IPS DF 4.7 (cell line): ENCODE data around the gene VANGL2.
A peak's percentile ranks its signal among the peaks of the same experiment; 100 is the strongest.
"Not testable (repeated sequence)": the region's sequence is repeated elsewhere in the genome, so short reads cannot be mapped to it uniquely, and the experiment has no call there.

Experiments used
- DNase-seq: peaks from one replicate; pipeline ENCODE4 v3.0.0-alpha.2; 2013; ENCODE audit warnings: low spot score; ENCODE audit errors: extremely low read depth

VANGL2 gene

GRCh38 chr1:160370561-160371345, 29.6 kb upstream of the VANGL2 start:
- no peak for DNase-seq

- no peak for DNase-seq
Observed at GRCh38 chr1:160371346-160371631, 29.1 kb upstream of the VANGL2 start.

GRCh38 chr1:160371756-160372155, 28.6 kb upstream of the VANGL2 start:
- DNase-seq: no peak

DNA sequence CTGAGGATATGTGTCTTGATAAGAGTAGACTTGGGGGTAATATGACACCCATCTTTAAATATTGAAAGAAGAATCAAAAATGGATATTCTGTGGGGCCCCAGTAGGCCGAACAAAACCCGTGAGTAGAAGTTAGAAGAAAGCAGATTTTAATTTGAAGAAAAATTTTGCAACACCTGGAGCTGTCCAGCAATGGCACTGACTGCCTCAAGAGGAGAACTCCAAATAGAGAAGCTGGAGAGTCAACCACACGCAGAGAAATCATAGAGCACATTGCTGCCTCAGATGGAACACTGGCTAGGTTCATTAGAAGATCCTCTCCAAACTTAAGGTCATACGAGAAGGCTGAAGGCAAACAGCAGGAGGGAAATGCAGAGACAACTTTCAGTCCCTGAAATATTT, 26.7 kb upstream of the VANGL2 start:
- no peak for DNase-seq

GRCh38 chr1:160374306-160375110, 25.9 kb upstream of the VANGL2 start:
- no peak for DNase-seq

DNA sequence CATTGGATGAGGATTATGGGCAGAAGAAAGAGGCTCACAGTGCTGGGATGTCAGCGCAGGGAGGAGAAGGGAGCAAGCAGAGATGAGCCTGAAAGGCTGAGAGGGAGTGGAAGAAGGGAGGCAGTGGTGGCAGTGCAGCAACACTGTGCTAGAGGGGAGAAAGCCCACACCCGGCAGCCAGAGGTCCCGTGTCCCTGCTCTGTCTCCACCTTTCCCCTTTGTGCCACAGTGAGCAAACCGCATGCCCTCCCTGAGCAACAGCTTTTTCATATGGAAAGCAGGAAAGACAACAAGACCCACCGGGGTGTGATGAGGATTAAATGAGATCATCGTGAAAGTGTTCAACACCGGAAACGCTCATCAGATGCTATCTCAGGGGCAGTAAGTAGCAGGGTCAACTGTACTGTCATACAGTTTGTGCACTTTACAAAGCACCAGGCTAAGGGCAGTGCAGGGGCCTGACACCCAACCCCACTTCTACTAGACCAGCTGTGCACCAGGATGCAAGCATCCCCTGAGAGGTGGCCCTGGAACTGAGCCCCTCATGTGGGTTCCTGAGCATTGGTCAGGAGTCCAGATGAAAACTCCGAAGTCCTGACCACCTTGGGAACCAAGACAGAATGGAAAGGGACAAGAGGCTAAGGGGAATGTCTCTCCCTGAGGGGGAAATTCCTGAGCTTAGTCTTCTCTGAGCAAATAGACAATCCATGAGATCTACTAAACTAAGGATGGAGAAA, 24.4 kb upstream of the VANGL2 start:
- DNase-seq: no peak

DNA sequence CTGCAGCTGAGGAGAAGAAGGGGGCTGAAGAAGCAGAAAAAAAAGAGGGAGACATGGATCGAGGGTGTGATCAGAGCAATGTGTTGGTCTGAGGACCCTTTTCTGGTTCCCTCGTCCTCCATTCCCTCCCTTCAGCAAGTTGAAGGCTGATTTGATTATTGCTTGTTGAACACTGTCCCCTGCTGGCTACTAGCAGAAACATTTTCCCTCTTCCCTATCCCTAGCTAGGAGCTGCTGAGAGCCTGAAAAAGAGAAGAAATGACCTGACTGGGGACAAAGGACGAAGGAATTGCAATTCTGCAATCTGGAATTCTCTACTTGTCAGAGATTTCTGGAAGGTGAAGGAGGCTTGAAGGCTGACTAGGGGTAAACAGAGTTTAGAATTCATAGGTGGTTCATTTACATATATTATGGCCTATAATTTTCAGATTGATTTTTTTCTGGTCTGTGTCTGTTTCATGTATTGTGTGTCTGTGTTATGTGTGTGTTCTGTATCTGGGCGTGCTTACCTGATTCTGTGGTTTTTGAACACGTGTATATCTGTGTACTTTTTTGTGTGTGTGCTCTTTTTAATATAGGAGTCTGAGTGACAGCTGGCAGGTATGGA, 23.7 kb upstream of the VANGL2 start:
- DNase-seq: peak; percentile 81

DNA sequence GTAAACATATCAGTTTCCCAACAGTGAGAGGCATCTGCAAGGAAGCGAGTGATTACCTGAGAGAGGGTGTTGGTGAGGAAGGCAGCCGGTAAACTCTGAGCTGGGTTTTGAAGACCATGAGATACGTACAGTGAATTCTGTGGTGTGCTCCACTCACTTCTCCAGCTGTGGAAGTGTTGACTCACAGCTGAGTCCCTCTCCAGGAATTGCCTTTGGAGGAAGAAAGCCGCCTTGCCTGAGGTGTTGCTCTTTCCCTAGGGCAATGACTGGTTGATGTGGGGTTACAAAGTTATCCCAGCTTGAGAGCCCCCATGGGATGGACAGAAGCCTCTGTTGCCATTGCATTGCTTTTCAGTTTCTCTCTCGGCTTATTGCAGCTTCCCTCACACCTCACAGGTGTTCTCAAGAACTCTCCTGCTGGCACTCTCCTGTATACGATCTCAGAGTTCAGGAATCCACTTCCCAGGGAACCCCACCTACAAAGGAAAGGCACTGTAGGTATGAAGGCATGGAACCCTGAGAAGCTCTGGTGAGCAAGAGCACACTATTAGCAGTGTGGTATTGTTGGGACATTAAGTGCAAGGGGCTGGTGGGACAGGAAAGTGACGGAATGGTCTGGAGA, 22.7 kb upstream of the VANGL2 start:
- DNase-seq: no peak

GRCh38 chr1:160384812-160385211, 15.6 kb upstream of the VANGL2 start:
- not testable (repeated sequence) for DNase-seq

DNA sequence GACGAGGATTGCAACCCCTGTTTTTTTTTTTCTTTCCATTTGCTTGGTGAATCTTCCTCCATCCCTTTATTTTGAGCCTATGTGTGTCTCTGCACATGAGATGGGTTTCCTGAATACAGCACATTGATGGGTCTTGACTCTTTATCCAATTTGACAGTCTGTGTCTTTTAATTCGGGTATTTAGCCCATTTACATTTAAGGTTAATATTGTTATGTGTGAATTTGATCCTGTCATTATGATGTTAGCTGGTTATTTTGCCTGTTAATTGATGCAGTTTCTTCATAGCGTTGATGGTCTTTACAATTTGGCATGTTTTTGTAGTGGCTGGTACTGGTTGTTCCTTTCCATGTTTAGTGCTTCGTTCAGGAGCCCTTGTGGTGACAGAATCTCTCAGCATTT, 12.0 kb upstream of the VANGL2 start:
- not testable (repeated sequence) for DNase-seq

DNA sequence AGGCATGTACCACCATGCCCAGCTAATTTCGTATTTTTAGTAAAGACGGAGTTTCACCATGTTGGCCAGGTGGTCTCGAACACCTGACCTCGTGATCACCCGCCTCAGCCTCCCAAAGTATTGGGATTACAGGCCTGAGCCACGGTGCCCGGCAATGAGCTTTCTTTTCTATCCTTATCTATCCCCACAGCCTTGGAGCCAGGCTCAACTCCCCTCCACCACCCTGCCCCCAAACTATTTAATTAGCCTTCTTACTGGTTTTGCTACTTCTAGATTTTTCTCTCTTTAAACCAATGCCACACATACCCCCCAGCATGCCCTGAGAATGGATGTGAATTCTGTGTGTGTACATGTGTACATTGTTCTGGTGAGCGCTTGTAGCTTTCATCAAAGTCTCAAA, 5.7 kb upstream of the VANGL2 start:
- no peak for DNase-seq

DNA sequence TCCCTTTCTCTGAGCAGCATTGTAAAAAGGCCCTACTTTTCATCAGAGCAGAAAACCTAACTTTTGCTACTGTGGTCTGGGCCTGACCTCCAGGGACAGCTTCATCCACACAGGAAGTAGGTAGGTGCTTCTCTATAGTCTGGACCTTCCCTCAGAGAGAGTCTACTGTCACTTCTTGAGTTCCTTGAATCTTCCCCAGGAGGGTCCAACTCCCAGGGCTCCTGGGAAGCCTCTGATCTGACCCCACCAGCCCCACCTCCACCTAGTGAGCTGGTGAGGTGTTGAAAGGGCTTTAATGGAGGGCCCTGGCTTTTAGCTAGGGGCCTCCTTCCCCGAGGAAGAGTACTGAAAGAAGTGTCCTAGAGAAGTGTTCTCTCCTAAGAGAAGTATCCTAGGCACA, 2.7 kb upstream of the VANGL2 start:
- DNase-seq: no peak

GRCh38 chr1:160398823-160399222, 1.5 kb upstream of the VANGL2 start:
- no peak for DNase-seq

GRCh38 chr1:160399544-160400222, 681 bp upstream of the VANGL2 start:
- no peak for DNase-seq

- no peak for DNase-seq
Observed at GRCh38 chr1:160400646-160401486, 502 bp downstream of the VANGL2 start.

DNA sequence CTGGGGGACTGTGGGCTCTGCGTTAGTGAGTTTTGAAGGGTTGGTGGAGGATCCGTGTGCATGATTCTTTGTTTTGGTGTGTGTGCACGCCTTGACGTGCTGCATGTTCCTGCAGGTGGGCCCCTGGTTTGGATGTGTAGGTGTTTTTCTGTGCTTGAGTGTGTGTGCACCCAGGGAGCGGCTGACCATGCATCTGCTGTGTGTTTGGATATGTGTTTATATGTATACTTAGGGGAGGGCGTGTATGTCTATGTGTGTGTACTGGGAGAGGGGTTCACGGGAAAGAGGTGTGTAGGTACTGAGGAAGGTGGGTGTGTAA, 1.1 kb downstream of the VANGL2 start:
- no peak for DNase-seq

DNA sequence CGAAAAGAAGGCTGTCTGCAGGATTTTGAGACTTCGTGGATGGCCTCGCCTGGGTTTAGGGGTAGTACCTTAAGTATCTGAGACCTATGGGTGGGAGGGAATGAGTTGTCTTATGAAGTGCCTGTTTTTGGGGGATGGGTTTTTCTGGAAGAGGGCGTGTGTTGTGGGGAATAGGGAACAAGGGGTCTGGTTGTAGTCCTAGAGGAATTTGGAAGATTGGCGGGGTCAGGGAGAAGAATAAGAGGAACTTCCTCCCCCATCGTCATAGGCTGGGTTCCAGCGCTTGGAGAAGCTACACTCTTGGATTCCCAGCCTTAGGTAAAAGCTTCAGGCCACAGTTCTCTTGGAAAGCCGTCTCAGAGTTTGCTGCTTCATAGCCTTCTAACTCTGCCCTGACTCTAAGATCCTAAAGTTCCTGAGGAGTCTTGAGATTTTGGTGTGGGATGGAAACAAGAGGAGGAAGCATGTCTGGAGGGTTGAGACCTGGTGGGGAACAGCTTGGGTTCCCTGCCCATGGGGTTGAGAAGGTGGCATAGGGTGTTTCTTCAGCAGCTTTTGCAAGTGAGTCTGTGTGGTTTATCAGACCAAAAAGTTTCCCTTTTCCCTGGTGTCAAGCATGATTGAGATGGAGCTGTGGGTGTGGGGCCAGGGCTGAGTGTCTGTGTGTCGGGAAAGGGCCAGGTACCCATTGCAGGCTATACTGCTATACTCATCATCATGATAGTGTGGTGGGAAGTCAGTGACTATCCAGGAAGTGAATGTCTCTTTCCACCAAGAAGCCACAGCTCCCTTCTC, 1.8 kb downstream of the VANGL2 start:
- no peak for DNase-seq

DNA sequence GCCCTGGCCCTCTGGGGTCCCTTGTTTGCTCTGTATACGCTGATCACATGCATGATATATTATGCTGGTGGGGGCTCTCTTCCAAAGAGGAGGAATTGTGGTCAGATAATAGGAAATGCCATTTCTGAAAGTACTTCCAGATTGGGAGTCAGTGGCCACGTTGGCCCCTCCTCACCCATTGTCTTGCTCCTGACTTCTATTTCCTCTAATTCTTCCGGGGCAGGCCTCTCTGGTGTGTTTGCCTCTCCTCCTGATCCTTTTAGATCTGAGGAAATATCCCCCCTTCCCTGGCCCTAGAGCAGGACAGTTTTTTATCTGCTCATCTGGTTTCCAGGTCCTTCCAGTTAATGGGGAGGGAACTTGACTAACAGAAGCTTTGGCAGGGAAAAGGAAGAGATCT, 2.9 kb downstream of the VANGL2 start:
- DNase-seq: no peak

DNA sequence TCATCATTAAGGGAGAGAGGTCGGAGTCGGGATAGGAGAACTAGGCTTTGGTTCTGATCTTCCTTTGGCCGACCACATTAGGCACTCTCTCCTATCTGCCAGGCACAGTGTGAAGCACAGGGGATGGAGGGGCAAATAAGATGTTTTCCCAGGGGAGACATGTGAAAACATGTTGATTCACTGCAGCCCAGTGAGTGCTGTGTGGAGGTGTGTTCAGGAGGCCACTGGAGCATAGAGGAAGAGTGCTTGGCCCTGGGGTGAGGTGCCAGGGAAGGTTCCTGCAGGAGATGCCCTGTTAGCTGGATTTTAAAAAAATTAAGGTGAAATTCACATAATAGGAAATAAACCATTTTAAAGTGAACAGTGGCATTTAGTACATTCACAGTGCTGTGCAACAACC, 3.7 kb downstream of the VANGL2 start:
- DNase-seq: no peak
